Endothelial cell of umbilical vein (primary cell): ENCODE measurements around the gene SLC15A1. TPM values are rescaled to one million over a fixed set of nuclear protein-coding genes. Genes with fewer than 3 reads are reported as not detected.

ENCODE experiments used
- BruUV-seq: library from RNA; stranded (reverse); fragments of 400-500 nt; replicated peaks from 2 replicates; lab custom pipeline; 2021; lab: Mats Ljungman, UMichigan
- CTCF ChIA-PET: fragments of 300-600, 350-600 bp; sonication (Branson Sonifier 250); formaldehyde crosslinking; loops from one replicate; lab custom pipeline; 2021; ENCODE audit warnings: antibody characterized with exemption, inconsistent platforms; lab: Charles Lee
- POLR2A ChIA-PET: fragments of 300-600, 350-600 bp; sonication (Branson Sonifier 250); formaldehyde crosslinking; loops from one replicate; lab custom pipeline; 2021; ENCODE audit warnings: antibody characterized with exemption, inconsistent platforms; lab: Charles Lee
- DNase-seq: peaks from one replicate; pipeline ENCODE4 v3.0.0-alpha.2; 2011; ENCODE audit warnings: low read depth, low spot score
- FAIRE-seq: peaks from 2 replicates; lab custom pipeline; 2011; peaks lifted over from hg19 to GRCh38; lab: Jason Lieb, UNC
- H2AFZ ChIP-seq: 2 replicates; pipeline ENCODE4 v1.6.0; 2012; ENCODE audit warnings: low read depth, low read length, control low read depth, inconsistent platforms
- H3K27ac ChIP-seq: 2 replicates; pipeline ENCODE4 v1.5.1; 2011; ENCODE audit warnings: low read depth, mild to moderate bottlenecking, control low read depth, low read length, moderate library complexity; ENCODE audit not compliant: insufficient read depth
- H3K27me3 ChIP-seq, 2 experiments: 2 replicates each; pipeline versions ENCODE4 v1.6.0 to v1.6.1; 2011; ENCODE audit warnings: low read length in 2 of 2, mixed read lengths in 1 of 2; ENCODE audit not compliant: control insufficient read depth in 2 of 2, insufficient read depth in 2 of 2
- H3K36me3 ChIP-seq, 2 experiments: 2 replicates in 1 of 2; 3 replicates in 1 of 2; pipeline ENCODE4 v1.5.1; 2011; ENCODE audit warnings: low read length in 2 of 2, mild to moderate bottlenecking in 1 of 2, moderate library complexity in 1 of 2; ENCODE audit not compliant: control insufficient read depth in 2 of 2, insufficient read depth in 2 of 2; ENCODE audit errors: extremely low read depth in 1 of 2
- H3K4me1 ChIP-seq: 3 replicates; pipeline ENCODE4 v1.5.1; 2011; ENCODE audit warnings: mild to moderate bottlenecking, low read length; ENCODE audit not compliant: control insufficient read depth, insufficient read depth; ENCODE audit errors: extremely low read depth
- H3K4me2 ChIP-seq: 2 replicates; pipeline ENCODE4 v1.6.1; 2011; ENCODE audit warnings: low read length, control low read depth, mixed read lengths; ENCODE audit not compliant: insufficient read depth
- H3K4me3 ChIP-seq, 3 experiments: fragments of 200-600 bp in 1 of 3; sonication (generic), shearing (Covaris generic) in 1 of 3; replicated peaks in 1 of 3; 2 replicates each; pipeline ENCODE4 v1.5.1; 2011 to 2016; ENCODE audit warnings: control low read depth in 3 of 3, low read length in 3 of 3, mild to moderate bottlenecking in 2 of 3, inconsistent platforms in 1 of 3, low read depth in 1 of 3, moderate library complexity in 1 of 3; ENCODE audit not compliant: insufficient read depth in 1 of 3
- H3K79me2 ChIP-seq: 2 replicates; pipeline ENCODE4 v1.6.0; 2012; ENCODE audit warnings: low read length, inconsistent platforms; ENCODE audit not compliant: control insufficient read depth, insufficient read depth
- H3K9ac ChIP-seq: replicated peaks from 2 replicates; pipeline ENCODE3; 2011; ENCODE audit warnings: low read length, control low read depth; ENCODE audit not compliant: insufficient read depth; ENCODE audit errors: extremely low read depth
- H3K9me1 ChIP-seq: replicated peaks from 3 replicates; pipeline ENCODE4 v1.6.0; 2011; ENCODE audit warnings: mild to moderate bottlenecking, low read length; ENCODE audit not compliant: control insufficient read depth, insufficient read depth; ENCODE audit errors: extremely low read depth
- H3K9me3 ChIP-seq: replicated peaks from 2 replicates; pipeline ENCODE4 v1.5.1; 2012; ENCODE audit warnings: low read length, inconsistent platforms; ENCODE audit not compliant: control insufficient read depth, insufficient read depth
- H4K20me1 ChIP-seq: replicated peaks from 2 replicates; pipeline ENCODE3; 2011; ENCODE audit warnings: mild to moderate bottlenecking, low read length; ENCODE audit not compliant: control insufficient read depth, insufficient read depth; ENCODE audit errors: extremely low read depth
- EZH2 ChIP-seq: IDR thresholded peaks from 2 replicates; pipeline ENCODE4 v1.6.1; 2012; ENCODE audit warnings: borderline replicate concordance, low read depth, mild to moderate bottlenecking, moderate library complexity, low read length, inconsistent platforms; ENCODE audit not compliant: severe bottlenecking
- FOS ChIP-seq: IDR thresholded peaks from 2 replicates; pipeline ENCODE4 v1.6.1; 2011; ENCODE audit warnings: mild to moderate bottlenecking, low read length, moderate library complexity, borderline replicate concordance; ENCODE audit not compliant: insufficient read depth
- GATA2 ChIP-seq: IDR thresholded peaks from 2 replicates; pipeline ENCODE4 v1.7.0; 2011; ENCODE audit warnings: low read depth, mild to moderate bottlenecking, moderate library complexity, mixed read lengths, low read length; ENCODE audit not compliant: insufficient read length, insufficient read depth
- JUN ChIP-seq: IDR thresholded peaks from 2 replicates; pipeline ENCODE4 v1.6.1; 2011; ENCODE audit warnings: borderline replicate concordance, low read depth; ENCODE audit not compliant: insufficient read length, insufficient read depth
- POLR2A ChIP-seq: IDR thresholded peaks from 2 replicates; pipeline ENCODE4 v1.6.1; 2012; ENCODE audit warnings: low read depth, mild to moderate bottlenecking, control low read depth, low read length
- POLR2AphosphoS5 ChIP-seq: IDR thresholded peaks from 2 replicates; pipeline ENCODE4 v1.6.1; 2012; ENCODE audit warnings: low read depth, mild to moderate bottlenecking, control low read depth, low read length, moderate library complexity; ENCODE audit not compliant: insufficient read depth
- dilution Hi-C: fragments of 300-500 bp; cut with MboI; formaldehyde crosslinking; loops from one replicate; pipeline ENCODE4 v1.15.0; 2019; ENCODE audit warnings: low sequenced_read_pairs; ENCODE audit not compliant: extremely low pct_ligation_motif_present
- intact Hi-C: fragments of 100-400 bp; cut with micrococcal nuclease; formaldehyde crosslinking; loops from one replicate; pipeline ENCODE4 v1.10.0; 2022
- polyA plus RNA-seq, 4 experiments: library from polyadenylated mRNA; depleted of rRNA in 3 of 4; stranded (reverse) in 3 of 4; unstranded in 1 of 4; fragments of >200 nt; gene quantifications; 2 replicates each; pipeline versions ENCODE4 v1.2.1 to v1.2.3, GENCODE V29; 2011 to 2012; ENCODE audit warnings: missing spikeins in 1 of 4
- total RNA-seq: library from RNA; stranded (reverse); gene quantifications from 2 replicates; pipeline ENCODE4 v1.2.3, GENCODE V29; 2021
- TF ChIP-seq, protein P1 (sequence below), 2 donors: IDR thresholded peaks; 1 replicate in 1 of 2; 2 replicates in 1 of 2; pipeline ENCODE4 v1.5.1; 2011; ENCODE audit warnings: low read length in 2 of 2, mild to moderate bottlenecking in 2 of 2, moderate library complexity in 2 of 2, control low read depth in 1 of 2, inconsistent platforms in 1 of 2, low read depth in 1 of 2; ENCODE audit not compliant: insufficient read depth in 1 of 2; ENCODE audit errors: extremely low read depth in 1 of 2

Gene SLC15A1
- total and polyA plus RNA-seq, 2 donors (not counting 3 experiments of a cell fraction or from before 2014, with no cell fraction given), result not detected

DNA sequence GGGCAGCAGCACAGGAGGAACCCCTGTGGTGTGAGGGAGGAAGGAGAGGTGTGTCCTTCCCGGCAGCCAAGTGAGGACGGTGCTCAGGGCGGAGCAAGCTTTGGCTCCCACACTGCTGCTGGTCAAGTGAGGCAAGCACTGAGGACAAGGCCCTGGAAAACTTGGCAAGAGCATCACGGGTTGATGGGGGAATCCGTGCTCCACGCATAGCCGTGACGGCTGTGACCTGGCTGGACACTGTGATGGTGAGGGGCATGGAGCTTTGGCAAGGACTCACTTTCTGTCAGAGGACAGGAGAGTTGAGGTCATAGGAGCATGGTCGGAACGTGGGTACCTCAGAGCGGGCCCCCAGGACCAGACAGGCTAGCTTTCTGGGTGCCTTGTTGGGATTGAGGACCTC is 29.0 kb upstream of the SLC15A1 start:
- FAIRE-seq (no peak), DNase-seq (no peak)
- no peaks in the 10 kb centered on the region for H4K20me1 ChIP-seq
- no peak overlapping the region for H3K4me3 ChIP-seq
- BruUV-seq, result no TSS peak
- no peak overlapping the region for H3K27ac ChIP-seq
- H3K9ac ChIP-seq, result no peak overlapping the region
- H3K4me1 ChIP-seq, result peaks cover 3% of the 10 kb centered on the region
- H2AFZ ChIP-seq, result no peak overlapping the region
- H3K79me2 ChIP-seq, result no peaks in the 10 kb centered on the region
- H3K36me3 ChIP-seq, result no peaks in the 10 kb centered on the region
- ChIA-PET POLR2A (no interaction called here), CTCF (no interaction called here)
- no peaks in the 10 kb centered on the region for H3K9me1 ChIP-seq
- peaks cover 8 to 9% of the 10 kb centered on the region in 2 experiments for H3K27me3 ChIP-seq
- dilution Hi-C loops, result no loop called here
- TF ChIP-seq EZH2 (no peak), POLR2AphosphoS5 (no peak), GATA2 (no peak)
- intact Hi-C loops, result no loop called here
- no peaks in the 10 kb centered on the region for H3K9me3 ChIP-seq
- no peak overlapping the region for H3K4me2 ChIP-seq

DNA sequence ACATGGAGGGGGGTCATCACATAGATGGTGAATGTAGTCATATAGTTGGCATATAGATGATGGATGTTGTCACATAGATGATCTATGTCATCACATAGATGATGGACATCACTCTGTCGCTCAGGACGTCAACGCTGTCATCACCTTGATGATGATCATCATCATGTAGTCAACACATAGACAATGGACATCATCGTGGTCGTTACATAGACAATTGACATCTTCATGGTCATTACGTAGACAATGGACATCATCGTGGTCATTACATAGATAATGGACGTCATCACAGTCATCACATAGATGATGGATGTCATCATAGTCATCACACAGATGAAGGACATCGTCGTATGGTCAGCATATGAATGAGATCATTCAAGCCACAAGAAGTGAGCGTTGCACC is 28.6 kb upstream of the SLC15A1 start:
- Histone ChIP-seq H3K9me1 (no peaks in the 10 kb centered on the region), H3K79me2 (no peaks in the 10 kb centered on the region), H3K9me3 (no peaks in the 10 kb centered on the region), H3K36me3 (no peaks in the 10 kb centered on the region), H2AFZ (no peak overlapping the region), H3K4me2 (no peak overlapping the region), H3K27ac (no peak overlapping the region), H3K4me1 (peaks cover 3% of the 10 kb centered on the region), H3K9ac (no peak overlapping the region), H3K27me3 (peaks cover 5 to 9% of the 10 kb centered on the region in 2 experiments), H3K4me3 (no peak overlapping the region), H4K20me1 (no peaks in the 10 kb centered on the region)
- TF ChIP-seq, protein P1, sequence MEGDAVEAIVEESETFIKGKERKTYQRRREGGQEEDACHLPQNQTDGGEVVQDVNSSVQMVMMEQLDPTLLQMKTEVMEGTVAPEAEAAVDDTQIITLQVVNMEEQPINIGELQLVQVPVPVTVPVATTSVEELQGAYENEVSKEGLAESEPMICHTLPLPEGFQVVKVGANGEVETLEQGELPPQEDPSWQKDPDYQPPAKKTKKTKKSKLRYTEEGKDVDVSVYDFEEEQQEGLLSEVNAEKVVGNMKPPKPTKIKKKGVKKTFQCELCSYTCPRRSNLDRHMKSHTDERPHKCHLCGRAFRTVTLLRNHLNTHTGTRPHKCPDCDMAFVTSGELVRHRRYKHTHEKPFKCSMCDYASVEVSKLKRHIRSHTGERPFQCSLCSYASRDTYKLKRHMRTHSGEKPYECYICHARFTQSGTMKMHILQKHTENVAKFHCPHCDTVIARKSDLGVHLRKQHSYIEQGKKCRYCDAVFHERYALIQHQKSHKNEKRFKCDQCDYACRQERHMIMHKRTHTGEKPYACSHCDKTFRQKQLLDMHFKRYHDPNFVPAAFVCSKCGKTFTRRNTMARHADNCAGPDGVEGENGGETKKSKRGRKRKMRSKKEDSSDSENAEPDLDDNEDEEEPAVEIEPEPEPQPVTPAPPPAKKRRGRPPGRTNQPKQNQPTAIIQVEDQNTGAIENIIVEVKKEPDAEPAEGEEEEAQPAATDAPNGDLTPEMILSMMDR (IDR thresholded peaks at IDR 0.05; ENCODE audit: extremely low read depth in 1 of 2, insufficient read depth in 1 of 2, low read depth in 1 of 2, low read length in 2 of 2), result no peak
- TF ChIP-seq FOS, result no peak
- TF ChIP-seq POLR2A, result no peak
- TF ChIP-seq GATA2, result no peak
- no peak for TF ChIP-seq JUN
- intact Hi-C loops (no loop called here), dilution Hi-C loops (no loop called here)
- no peak for DNase-seq
- POLR2A ChIA-PET, result no interaction called here
- FAIRE-seq, result no peak
- CTCF ChIA-PET, result no interaction called here
- no TSS peak for BruUV-seq
